ENCODE results near the gene KLHL8. TPM values are rescaled to one million over a fixed set of nuclear protein-coding genes. Genes with fewer than 3 reads are reported as not detected.

The KLHL8 gene
- total and polyA plus RNA-seq, 2 donors (not counting 3 experiments of a cell fraction or from before 2014, with no cell fraction given) = 1.7 to 9.0 TPM

DNA sequence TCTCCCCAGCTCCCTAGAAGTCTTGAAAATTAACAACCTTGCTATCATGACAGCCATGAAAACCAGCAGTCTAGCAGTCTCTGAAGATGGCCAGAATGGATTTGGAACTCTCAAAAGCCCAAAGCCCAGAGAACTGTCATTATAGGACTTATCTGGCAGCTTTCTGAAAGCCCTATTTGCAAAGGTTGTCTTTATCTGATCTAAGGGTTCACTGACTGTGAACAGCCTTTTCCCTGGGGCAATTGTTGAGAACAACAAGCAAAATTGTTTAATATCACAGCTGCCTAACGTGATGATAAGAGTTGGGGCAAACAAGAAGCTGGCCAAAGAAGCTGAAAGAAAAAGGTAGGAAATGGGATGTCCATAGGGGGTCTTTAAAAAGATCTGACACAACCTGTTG is 20.9 kb upstream of the KLHL8 start:
- peaks cover 0 to 6% of the 10 kb centered on the region in 2 experiments for H3K27me3 ChIP-seq (ENCODE audit: control insufficient read depth in 2 of 2, insufficient read depth in 2 of 2, low read length in 2 of 2)
- DNase-seq (ENCODE audit: low read depth, low spot score) = no peak
- no peak overlapping the region for H3K27ac ChIP-seq (ENCODE audit: insufficient read depth, low read depth, low read length)
- POLR2A ChIA-PET = no interaction called here
- dilution Hi-C loops (cut with MboI; ENCODE audit: extremely low pct_ligation_motif_present, low sequenced_read_pairs) = no loop called here
- no peak overlapping the region for H3K4me2 ChIP-seq (ENCODE audit: insufficient read depth, low read length)
- no peak overlapping the region for H3K9ac ChIP-seq (replicated peaks; ENCODE audit: extremely low read depth, insufficient read depth, low read length)
- no peaks in the 10 kb centered on the region for H3K79me2 ChIP-seq (ENCODE audit: control insufficient read depth, insufficient read depth, low read length)
- FAIRE-seq = no peak
- no peaks in the 10 kb centered on the region for H4K20me1 ChIP-seq (replicated peaks; ENCODE audit: control insufficient read depth, extremely low read depth, insufficient read depth, low read length)
- CTCF ChIA-PET = interaction anchor here (1.5 to 3.3 kb wide), 3 partner anchors 8 to 90 kb away, joined by 3 to 40 read pairs (median 4); no protein-coding TSS in a partner anchor
- H3K36me3 ChIP-seq (ENCODE audit: control insufficient read depth in 2 of 2, extremely low read depth in 1 of 2, insufficient read depth in 2 of 2, low read length in 2 of 2) = no peaks in the 10 kb centered on the region
- no peaks in the 10 kb centered on the region for H3K4me1 ChIP-seq (ENCODE audit: control insufficient read depth, extremely low read depth, insufficient read depth, low read length)
- TF ChIP-seq JUN (IDR thresholded peaks at IDR 0.05; ENCODE audit: borderline replicate concordance, insufficient read depth, insufficient read length, low read depth) = no peak
- TF ChIP-seq FOS (IDR thresholded peaks at IDR 0.05; ENCODE audit: borderline replicate concordance, insufficient read depth, low read length) = no peak
- TF ChIP-seq EZH2 (IDR thresholded peaks at IDR 0.05; ENCODE audit: borderline replicate concordance, low read depth, low read length, severe bottlenecking) = no peak
- no peak for TF ChIP-seq MYC (IDR thresholded peaks at IDR 0.05; ENCODE audit: low read depth, low read length)
- no peak for TF ChIP-seq MAX (IDR thresholded peaks at IDR 0.05; ENCODE audit: insufficient read depth, insufficient read length)
- no peak for TF ChIP-seq POLR2AphosphoS5 (IDR thresholded peaks at IDR 0.05; ENCODE audit: insufficient read depth, low read depth, low read length)
- TF ChIP-seq POLR2A (IDR thresholded peaks at IDR 0.05; ENCODE audit: low read depth, low read length) = no peak
- no peak for TF ChIP-seq GATA2 (IDR thresholded peaks at IDR 0.05; ENCODE audit: insufficient read depth, insufficient read length, low read depth, low read length)
- no peak for TF ChIP-seq CTCF (IDR thresholded peaks at IDR 0.05; ENCODE audit: extremely low read depth in 1 of 2, insufficient read depth in 1 of 2, low read depth in 1 of 2, low read length in 2 of 2)
- intact Hi-C loops (cut with micrococcal nuclease) = no loop called here
- no TSS peak for BruUV-seq (replicated peaks)
- no peaks in the 10 kb centered on the region for H3K9me1 ChIP-seq (replicated peaks; ENCODE audit: control insufficient read depth, extremely low read depth, insufficient read depth, low read length)
- H3K9me3 ChIP-seq (replicated peaks; ENCODE audit: control insufficient read depth, insufficient read depth, low read length) = no peaks in the 10 kb centered on the region
- no peak overlapping the region for H2AFZ ChIP-seq (ENCODE audit: low read depth, low read length)
- no peak overlapping the region for H3K4me3 ChIP-seq (replicated peaks in 1 of 3; ENCODE audit: insufficient read depth in 1 of 3, low read depth in 1 of 3, low read length in 3 of 3)
